GM23338 (cell line): Measurements from ENCODE around the gene TMEM151B.

Source experiments
- JUNB ChIP-seq: IDR thresholded peaks from one replicate; pipeline ENCODE4 v1.6.1; 2016; ENCODE audit warnings: antibody characterized with exemption; ENCODE audit not compliant: unreplicated experiment
- TF ChIP-seq, protein P1 (sequence below), 2 experiments: fragments of 200-600 bp in 1 of 2; sonication (generic) in 1 of 2; conservative IDR thresholded peaks; 2 replicates each; pipeline versions ENCODE4 v1.5.1 to v1.6.1; 2016 to 2017; ENCODE audit warnings: antibody characterized with exemption in 2 of 2, low read depth in 2 of 2, mild to moderate bottlenecking in 2 of 2, moderate library complexity in 1 of 2
- TF ChIP-seq, protein P2 (sequence below): IDR thresholded peaks from one replicate; pipeline ENCODE4 v1.6.1; 2018; ENCODE audit warnings: antibody characterized with exemption; ENCODE audit not compliant: unreplicated experiment

DNA sequence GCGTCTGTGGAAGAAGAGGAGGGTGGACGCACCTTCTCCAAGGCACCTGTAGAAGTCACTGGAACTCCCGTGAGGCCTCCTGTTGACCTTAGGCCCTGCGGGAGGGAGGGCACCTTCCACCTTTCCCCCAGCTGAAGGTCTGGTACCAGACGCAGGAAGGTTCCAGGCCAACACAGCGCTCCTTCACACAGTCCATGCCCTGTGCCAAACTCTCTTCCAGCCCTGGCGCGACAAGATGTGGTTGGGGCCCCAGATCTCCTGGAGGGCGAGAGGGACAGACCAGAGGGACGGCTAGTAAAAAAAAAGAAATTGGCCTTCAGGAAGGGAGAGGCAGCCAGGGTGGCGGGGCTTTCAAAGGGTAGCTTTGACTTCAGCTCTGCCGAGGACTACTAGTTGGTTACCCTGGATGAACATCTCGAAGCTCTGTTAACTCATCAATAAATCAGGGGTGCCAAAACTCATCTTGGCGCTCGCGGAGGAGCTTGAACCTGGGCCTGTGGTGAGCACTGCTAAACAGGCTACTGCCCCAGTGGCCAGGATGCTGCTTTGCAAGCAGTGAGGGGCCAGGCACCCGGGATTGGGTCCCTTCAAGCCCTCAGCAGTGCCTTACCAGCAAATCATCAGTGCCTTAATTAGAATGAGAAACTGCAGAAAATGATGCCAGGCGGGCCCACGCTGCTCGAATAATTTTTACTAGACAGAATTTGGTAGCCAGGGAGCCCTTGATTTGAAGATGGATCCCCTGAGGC is 28.0 kb downstream of the TMEM151B start:
- no peak for TF ChIP-seq JUNB
- TF ChIP-seq, protein P1, sequence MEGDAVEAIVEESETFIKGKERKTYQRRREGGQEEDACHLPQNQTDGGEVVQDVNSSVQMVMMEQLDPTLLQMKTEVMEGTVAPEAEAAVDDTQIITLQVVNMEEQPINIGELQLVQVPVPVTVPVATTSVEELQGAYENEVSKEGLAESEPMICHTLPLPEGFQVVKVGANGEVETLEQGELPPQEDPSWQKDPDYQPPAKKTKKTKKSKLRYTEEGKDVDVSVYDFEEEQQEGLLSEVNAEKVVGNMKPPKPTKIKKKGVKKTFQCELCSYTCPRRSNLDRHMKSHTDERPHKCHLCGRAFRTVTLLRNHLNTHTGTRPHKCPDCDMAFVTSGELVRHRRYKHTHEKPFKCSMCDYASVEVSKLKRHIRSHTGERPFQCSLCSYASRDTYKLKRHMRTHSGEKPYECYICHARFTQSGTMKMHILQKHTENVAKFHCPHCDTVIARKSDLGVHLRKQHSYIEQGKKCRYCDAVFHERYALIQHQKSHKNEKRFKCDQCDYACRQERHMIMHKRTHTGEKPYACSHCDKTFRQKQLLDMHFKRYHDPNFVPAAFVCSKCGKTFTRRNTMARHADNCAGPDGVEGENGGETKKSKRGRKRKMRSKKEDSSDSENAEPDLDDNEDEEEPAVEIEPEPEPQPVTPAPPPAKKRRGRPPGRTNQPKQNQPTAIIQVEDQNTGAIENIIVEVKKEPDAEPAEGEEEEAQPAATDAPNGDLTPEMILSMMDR (conservative IDR thresholded peaks at IDR 0.05; ENCODE audit: low read depth in 2 of 2), result 0 out of 4 replicates have a peak, but pooled peaks of 1 of the 2 experiments have one; percentile 14
- TF ChIP-seq, protein P2, sequence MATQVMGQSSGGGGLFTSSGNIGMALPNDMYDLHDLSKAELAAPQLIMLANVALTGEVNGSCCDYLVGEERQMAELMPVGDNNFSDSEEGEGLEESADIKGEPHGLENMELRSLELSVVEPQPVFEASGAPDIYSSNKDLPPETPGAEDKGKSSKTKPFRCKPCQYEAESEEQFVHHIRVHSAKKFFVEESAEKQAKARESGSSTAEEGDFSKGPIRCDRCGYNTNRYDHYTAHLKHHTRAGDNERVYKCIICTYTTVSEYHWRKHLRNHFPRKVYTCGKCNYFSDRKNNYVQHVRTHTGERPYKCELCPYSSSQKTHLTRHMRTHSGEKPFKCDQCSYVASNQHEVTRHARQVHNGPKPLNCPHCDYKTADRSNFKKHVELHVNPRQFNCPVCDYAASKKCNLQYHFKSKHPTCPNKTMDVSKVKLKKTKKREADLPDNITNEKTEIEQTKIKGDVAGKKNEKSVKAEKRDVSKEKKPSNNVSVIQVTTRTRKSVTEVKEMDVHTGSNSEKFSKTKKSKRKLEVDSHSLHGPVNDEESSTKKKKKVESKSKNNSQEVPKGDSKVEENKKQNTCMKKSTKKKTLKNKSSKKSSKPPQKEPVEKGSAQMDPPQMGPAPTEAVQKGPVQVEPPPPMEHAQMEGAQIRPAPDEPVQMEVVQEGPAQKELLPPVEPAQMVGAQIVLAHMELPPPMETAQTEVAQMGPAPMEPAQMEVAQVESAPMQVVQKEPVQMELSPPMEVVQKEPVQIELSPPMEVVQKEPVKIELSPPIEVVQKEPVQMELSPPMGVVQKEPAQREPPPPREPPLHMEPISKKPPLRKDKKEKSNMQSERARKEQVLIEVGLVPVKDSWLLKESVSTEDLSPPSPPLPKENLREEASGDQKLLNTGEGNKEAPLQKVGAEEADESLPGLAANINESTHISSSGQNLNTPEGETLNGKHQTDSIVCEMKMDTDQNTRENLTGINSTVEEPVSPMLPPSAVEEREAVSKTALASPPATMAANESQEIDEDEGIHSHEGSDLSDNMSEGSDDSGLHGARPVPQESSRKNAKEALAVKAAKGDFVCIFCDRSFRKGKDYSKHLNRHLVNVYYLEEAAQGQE, result no peak
